Stimulated activated naive CD8-positive, alpha-beta T cell treated with anti-CD3 and anti-CD28 coated beads, Interleukin-15, amount 100 ng/mL, for 72 hours (primary cell): ENCODE results near the gene RAB6A.

Source experiments
- ATAC-seq: fragments of 150-1000 bp; cut with Tn5 transposase; 2 replicates; pipeline ENCODE4 v1.10.0; 2021; ENCODE audit warnings: mild to moderate bottlenecking, moderate library complexity
- DNase-seq, 2 donors: peaks; one replicate each; pipeline ENCODE4 v3.0.0; 2021 to 2022
- H3K27ac Mint-ChIP-seq, 2 donors: one replicate each; pipeline ENCODE4 v1.8.0; 2022; ENCODE audit warnings: mild to moderate bottlenecking in 2 of 2, mixed read lengths in 2 of 2, moderate library complexity in 2 of 2
- H3K27me3 Mint-ChIP-seq: one replicate; pipeline ENCODE4 v1.8.0; 2022; ENCODE audit warnings: mixed read lengths
- H3K4me1 Mint-ChIP-seq: one replicate; pipeline ENCODE4 v1.8.0; 2022; ENCODE audit warnings: mild to moderate bottlenecking, mixed read lengths
- H3K4me3 Mint-ChIP-seq, 2 donors: one replicate each; pipeline ENCODE4 v1.8.0; 2022; ENCODE audit warnings: mild to moderate bottlenecking in 2 of 2, mixed read lengths in 2 of 2, moderate library complexity in 1 of 2
- H3K9me3 Mint-ChIP-seq, 2 donors: one replicate each; pipeline ENCODE4 v1.8.0; 2022; ENCODE audit warnings: mixed read lengths in 2 of 2

Gene RAB6A

GRCh38 chr11:73645972-73646631, 114.8 kb downstream of the RAB6A start, which contains the start of gene PLEKHB1:
TSS of gene PLEKHB1 (plus strand) at chr11:73646581. CDS start at chr11:73646609, 28 bp downstream.
- peaks cover 19% of the 10 kb centered on the region for H3K4me1 Mint-ChIP-seq
- no peak for ATAC-seq
- H3K27ac Mint-ChIP-seq: peak within 1 kb of the TSS in 1 of 2 donors; percentile 54
- H3K4me3 Mint-ChIP-seq: peak within 1 kb of the TSS; percentile 82 to 90
- H3K9me3 Mint-ChIP-seq: no peaks in the 10 kb centered on the region
- no peak for DNase-seq
- H3K27me3 Mint-ChIP-seq: no peaks in the 10 kb centered on the region

DNA sequence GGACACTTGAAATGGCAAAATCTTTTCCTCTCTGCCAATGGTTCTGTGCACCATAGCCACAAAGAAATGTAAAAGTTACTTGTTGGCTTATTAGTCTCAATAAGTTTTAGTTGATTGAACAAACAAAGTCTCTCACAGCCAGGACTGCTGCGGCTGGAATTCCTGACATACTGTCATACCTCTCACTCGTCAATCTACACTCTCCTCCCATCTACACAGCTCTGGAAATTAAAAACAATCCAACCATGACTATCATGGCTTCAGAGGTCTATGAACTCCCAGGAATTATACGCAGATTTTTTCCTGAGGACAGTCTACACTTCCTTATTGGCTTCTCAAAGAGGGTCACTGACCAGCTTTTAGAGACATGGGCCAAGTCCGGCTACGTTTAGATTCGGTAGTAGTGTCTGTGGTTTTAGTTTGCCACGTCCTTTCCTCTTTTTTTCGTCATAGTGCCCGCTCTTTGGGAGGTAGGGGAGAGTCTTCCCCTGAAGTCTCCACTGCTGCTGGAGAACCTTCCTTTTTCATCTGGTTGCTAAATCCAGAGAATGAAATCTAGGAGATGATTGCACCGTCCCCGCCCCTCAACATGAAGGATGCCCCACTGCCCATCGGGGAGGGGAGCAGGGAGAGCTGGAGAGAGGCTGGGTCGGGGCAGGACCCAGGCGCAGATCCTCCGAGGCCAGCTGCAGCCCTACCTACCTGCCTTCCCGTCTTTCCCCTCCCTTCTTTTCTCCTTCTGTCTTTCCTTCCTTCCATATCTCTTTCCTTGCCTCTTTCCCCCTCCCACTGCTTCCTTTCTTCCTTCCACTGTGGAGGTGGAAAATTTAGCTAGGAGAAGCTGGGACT, 115.5 kb downstream of the RAB6A start:
- Mint-ChIP-seq H3K4me1 (peaks cover 22% of the 10 kb centered on the region), H3K27ac (peak overlapping the region in 1 of 2 donors; percentile 54), H3K4me3 (no peak overlapping the region), H3K27me3 (no peaks in the 10 kb centered on the region), H3K9me3 (no peaks in the 10 kb centered on the region)
- no peak for ATAC-seq
- no peak for DNase-seq

DNA sequence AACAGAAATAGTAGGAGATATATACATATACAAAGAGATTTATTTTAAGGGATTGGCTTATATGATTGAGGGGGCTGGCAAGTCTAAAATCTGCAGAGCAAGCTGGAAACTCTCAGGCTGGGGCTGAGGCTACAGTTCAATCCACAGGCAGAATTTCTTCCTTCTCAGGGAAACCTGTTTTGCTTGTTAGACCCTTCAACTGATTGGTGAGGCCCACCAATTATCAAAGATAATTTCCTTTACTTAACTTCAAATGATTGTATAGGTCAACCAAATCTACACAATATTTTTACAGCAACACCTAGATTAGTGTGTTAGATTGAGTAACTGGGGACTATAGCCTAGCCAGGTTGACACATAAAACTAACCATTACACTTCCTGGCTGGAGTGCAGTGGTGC, 119.2 kb downstream of the RAB6A start:
- no peak for ATAC-seq
- peaks cover 10% of the 10 kb centered on the region for H3K4me1 Mint-ChIP-seq
- H3K9me3 Mint-ChIP-seq: no peaks in the 10 kb centered on the region
- no peak for DNase-seq
- H3K27ac Mint-ChIP-seq: no peak overlapping the region
- H3K27me3 Mint-ChIP-seq: no peaks in the 10 kb centered on the region
- no peak overlapping the region for H3K4me3 Mint-ChIP-seq

GRCh38 chr11:73640592-73640991, 120.3 kb downstream of the RAB6A start:
- DNase-seq (no peak), ATAC-seq (no peak)
- Mint-ChIP-seq H3K4me1 (peaks cover 7% of the 10 kb centered on the region), H3K4me3 (no peak overlapping the region), H3K27me3 (no peaks in the 10 kb centered on the region), H3K27ac (no peak overlapping the region), H3K9me3 (no peaks in the 10 kb centered on the region)

- ATAC-seq: no peak
- no peak overlapping the region for H3K27ac Mint-ChIP-seq
- no peak for DNase-seq
These were observed 123.9 kb downstream of the RAB6A start for GRCh38 chr11:73637012-73637411.

DNA sequence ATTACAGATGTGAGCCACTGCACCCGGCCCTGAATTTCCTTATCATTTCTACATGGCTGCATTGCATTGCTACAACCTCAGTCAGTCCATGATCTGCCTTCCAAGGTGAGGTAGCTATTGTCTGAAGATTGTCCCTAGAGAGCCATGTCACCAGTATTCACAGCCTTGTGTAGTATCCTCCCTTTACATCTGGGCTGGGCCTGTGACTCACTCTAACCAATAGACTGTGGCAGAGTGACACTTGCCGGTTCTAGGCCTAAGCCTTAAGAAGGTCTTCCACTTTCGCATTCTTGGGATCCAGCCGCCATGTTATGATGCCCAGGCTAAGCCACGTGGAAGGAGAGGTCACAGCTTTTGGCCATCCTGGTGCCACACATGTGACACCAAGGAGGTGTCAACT, 124.6 kb downstream of the RAB6A start:
- no peaks in the 10 kb centered on the region for H3K27me3 Mint-ChIP-seq
- H3K27ac Mint-ChIP-seq: no peak overlapping the region
- DNase-seq (no peak), ATAC-seq (no peak)
- no peak overlapping the region for H3K4me3 Mint-ChIP-seq
- H3K9me3 Mint-ChIP-seq: no peaks in the 10 kb centered on the region
- H3K4me1 Mint-ChIP-seq: peaks cover 15% of the 10 kb centered on the region

More at GRCh38 chr11:73637012-73637411, 123.9 kb downstream of the RAB6A start:
- no peaks in the 10 kb centered on the region for H3K9me3 Mint-ChIP-seq
- no peaks in the 10 kb centered on the region for H3K27me3 Mint-ChIP-seq
- peaks cover 15% of the 10 kb centered on the region for H3K4me1 Mint-ChIP-seq
- H3K4me3 Mint-ChIP-seq: no peak overlapping the region

DNA sequence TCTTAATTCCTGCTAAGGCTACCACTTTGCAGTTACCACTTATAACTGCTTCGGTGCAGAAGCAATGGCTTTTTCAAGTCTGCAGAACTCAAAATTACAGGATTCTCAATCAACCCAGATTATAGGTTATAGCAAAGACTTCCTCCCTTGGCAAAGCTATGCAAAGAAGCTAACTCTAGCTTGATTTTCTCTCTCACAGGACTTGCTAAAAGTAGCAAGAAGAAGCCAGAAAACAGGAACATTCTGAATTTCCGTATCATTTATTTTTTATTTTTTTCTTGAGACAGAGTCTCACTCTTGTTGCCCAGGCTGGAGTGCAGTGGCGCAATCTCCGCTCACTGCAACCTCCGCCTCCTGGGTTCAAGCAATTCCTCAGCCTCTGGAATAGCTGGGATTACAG, 125.2 kb downstream of the RAB6A start:
- ATAC-seq (no peak), DNase-seq (no peak)
- H3K27me3 Mint-ChIP-seq: no peaks in the 10 kb centered on the region
- no peak overlapping the region for H3K27ac Mint-ChIP-seq
- peaks cover 15% of the 10 kb centered on the region for H3K4me1 Mint-ChIP-seq
- H3K4me3 Mint-ChIP-seq: no peak overlapping the region
- H3K9me3 Mint-ChIP-seq: no peaks in the 10 kb centered on the region

DNA sequence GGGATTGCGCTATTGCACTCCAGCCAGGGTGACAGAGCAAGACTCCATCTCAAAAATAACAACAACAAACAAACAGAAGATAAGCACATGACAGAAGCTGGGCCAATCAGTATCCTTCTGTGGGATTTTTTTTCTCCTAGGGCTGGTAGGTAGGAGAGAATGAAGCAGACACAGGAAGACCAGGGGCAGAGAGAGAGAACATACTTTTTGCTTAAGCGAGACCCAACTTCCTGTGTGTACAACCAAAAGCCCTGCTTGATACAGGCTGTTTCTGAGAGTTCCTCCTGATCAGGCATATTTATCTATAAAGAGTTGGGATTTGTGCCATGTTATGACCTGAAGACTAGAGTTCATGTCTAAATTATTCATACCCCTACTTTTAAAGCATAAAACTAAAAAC, 126.9 kb downstream of the RAB6A start:
- H3K27ac Mint-ChIP-seq: peak overlapping the region in 1 of 2 donors; percentile 36

DNA sequence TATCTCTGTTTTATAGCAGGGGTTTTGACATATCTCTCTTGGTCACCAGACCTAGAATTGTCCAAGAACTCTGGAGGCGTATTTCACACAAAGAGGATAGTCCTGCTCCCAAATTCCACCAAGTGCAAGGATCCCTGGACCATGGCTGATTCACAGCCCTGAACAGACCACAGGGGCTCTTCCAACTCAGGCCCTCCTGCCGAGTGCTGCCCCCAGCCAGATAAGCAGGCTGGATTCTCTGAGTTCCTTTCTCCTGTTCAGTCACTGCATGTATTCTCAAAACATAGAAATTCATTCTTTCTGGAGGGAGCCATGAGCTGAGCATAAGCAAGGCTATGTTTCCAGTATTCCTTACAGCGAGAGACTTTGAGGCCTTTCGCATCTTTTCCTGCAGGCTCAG, 127.9 kb downstream of the RAB6A start:
- H3K9me3 Mint-ChIP-seq: no peaks in the 10 kb centered on the region
- H3K4me1 Mint-ChIP-seq: peaks cover 8% of the 10 kb centered on the region
- no peaks in the 10 kb centered on the region for H3K27me3 Mint-ChIP-seq
- H3K4me3 Mint-ChIP-seq: no peak overlapping the region
- ATAC-seq (no peak), DNase-seq (no peak)
- H3K27ac Mint-ChIP-seq: peak overlapping the region in 1 of 2 donors; percentile 66

More for the DNA sequence above, 126.9 kb downstream of the RAB6A start:
- Mint-ChIP-seq H3K27me3 (no peaks in the 10 kb centered on the region), H3K9me3 (no peaks in the 10 kb centered on the region), H3K4me3 (no peak overlapping the region), H3K4me1 (peaks cover 8% of the 10 kb centered on the region)
- DNase-seq (no peak), ATAC-seq (no peak)

DNA sequence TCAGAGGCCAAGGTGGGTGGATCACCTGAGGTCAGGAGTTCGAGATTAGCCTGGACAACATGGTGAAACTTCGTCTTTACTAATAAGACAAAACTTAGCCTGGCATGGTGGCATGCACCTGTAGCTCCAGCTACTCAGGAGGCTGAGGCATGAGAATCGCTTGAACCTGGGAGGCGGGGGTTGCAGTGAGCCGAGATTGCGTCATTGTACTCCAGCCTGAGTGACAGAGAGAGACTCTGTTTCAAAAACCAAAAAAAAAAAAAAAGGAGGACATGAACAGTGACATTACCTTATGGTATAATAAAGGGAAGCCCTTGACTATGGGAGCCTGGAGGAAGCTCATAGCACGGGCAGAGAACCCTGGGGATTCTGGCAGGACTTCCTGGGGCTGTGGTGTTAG, 131.0 kb downstream of the RAB6A start:
- no peak for DNase-seq
- no peak for ATAC-seq
- no peak overlapping the region for H3K27ac Mint-ChIP-seq
- H3K4me3 Mint-ChIP-seq: no peak overlapping the region
- no peaks in the 10 kb centered on the region for H3K9me3 Mint-ChIP-seq
- peaks cover 8% of the 10 kb centered on the region for H3K4me1 Mint-ChIP-seq
- H3K27me3 Mint-ChIP-seq: peaks cover 2% of the 10 kb centered on the region

DNA sequence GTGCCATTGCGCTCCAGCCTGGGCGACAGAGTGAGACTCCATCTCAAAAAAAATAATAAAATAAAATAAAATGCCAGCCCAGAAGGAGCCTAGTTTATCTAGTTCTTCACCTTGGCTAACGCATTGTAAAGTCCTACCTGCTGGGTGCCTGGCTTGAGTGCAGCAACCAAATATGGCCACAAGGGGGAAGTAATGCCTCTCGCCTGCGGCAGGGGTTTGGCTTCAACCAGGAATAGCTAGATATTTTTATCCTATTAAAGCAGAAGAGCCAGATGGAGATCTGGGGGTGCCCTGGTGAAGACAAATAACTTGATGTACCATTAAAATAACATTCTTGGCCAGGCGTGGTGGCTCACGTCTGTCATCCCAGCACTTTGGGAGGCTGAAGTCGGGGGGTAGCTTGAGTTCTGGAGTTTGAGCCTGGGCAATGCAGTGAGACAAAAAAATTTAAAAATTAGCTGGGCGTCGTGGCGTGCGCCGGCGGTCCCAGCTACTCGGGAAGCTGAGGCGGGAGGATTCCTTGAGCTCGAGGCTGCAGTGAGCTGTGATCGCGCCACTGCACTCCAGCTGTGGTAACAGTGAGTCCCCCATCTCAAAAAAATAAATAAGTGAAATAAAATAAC, 135.1 kb downstream of the RAB6A start:
- H3K4me3 Mint-ChIP-seq: no peak overlapping the region
- peaks cover 29% of the 10 kb centered on the region for H3K27me3 Mint-ChIP-seq
- no peaks in the 10 kb centered on the region for H3K9me3 Mint-ChIP-seq
- DNase-seq (peak; percentile 60 to 69), ATAC-seq (peak; percentile 79)
- no peak overlapping the region for H3K27ac Mint-ChIP-seq
- H3K4me1 Mint-ChIP-seq: no peaks in the 10 kb centered on the region
